CD4-positive, alpha-beta memory T cell (primary cell): Measurements from ENCODE around the gene PSMD14. TPM values are rescaled to one million over a fixed set of nuclear protein-coding genes. Genes with fewer than 3 reads are reported as not detected.
"Not testable (repeated sequence)": the region's sequence is repeated elsewhere in the genome, so short reads cannot be mapped to it uniquely, and the experiment has no call there.

Experiments
- CTCF ChIA-PET: fragments of 350-600 bp; sonication (Branson Sonifier 250); formaldehyde crosslinking; loops from one replicate; lab custom pipeline; 2021; ENCODE audit warnings: inconsistent platforms; ENCODE audit not compliant: partially characterized antibody; lab: Charles Lee
- POLR2A ChIA-PET: fragments of 350-600 bp; sonication (Branson Sonifier 250); formaldehyde crosslinking; loops from one replicate; lab custom pipeline; 2021; ENCODE audit not compliant: partially characterized antibody; lab: Charles Lee
- DNase-seq, 5 donors: peaks; one replicate each; pipeline versions ENCODE4 v3.0.0 to v3.0.0-alpha.2; 2020 to 2022; ENCODE audit warnings: mixed read lengths in 1 of 5
- H3K27ac ChIP-seq: one replicate; pipeline ENCODE4 v1.7.0; 2013; ENCODE audit warnings: low read depth, low read length
- H3K27me3 ChIP-seq: 2 replicates; pipeline ENCODE4 v1.7.0; 2013; ENCODE audit warnings: mild to moderate bottlenecking, low read length, moderate library complexity; ENCODE audit not compliant: insufficient read depth
- H3K36me3 ChIP-seq: 2 replicates; pipeline ENCODE4 v1.7.0; 2013; ENCODE audit warnings: mild to moderate bottlenecking, low read length, moderate library complexity; ENCODE audit not compliant: insufficient read depth
- H3K4me1 ChIP-seq: 2 replicates; pipeline ENCODE4 v1.7.0; 2013; ENCODE audit warnings: mild to moderate bottlenecking, low read length, moderate library complexity; ENCODE audit not compliant: insufficient read depth
- H3K4me3 ChIP-seq, 2 donors: one replicate each; pipeline ENCODE4 v1.7.0; 2013; ENCODE audit warnings: low read length in 2 of 2, mild to moderate bottlenecking in 1 of 2
- H3K9me3 ChIP-seq, 2 donors: one replicate each; pipeline ENCODE4 v1.7.0; 2013; ENCODE audit warnings: low read length in 2 of 2, control low read depth in 1 of 2; ENCODE audit not compliant: control insufficient read depth in 1 of 2
- H3K27ac Mint-ChIP-seq, 7 donors: one replicate each; pipeline ENCODE4 v1.8.0; 2020 to 2021; ENCODE audit warnings: mixed read lengths in 7 of 7, mild to moderate bottlenecking in 6 of 7, inconsistent platforms in 3 of 7, moderate library complexity in 3 of 7
- H3K27me3 Mint-ChIP-seq, 2 donors: one replicate each; pipeline ENCODE4 v1.8.0; 2020 to 2021; ENCODE audit warnings: mixed read lengths in 2 of 2
- H3K36me3 Mint-ChIP-seq, 2 donors: one replicate each; pipeline ENCODE4 v1.8.0; 2020 to 2021; ENCODE audit warnings: mixed read lengths in 2 of 2, inconsistent platforms in 1 of 2, mild to moderate bottlenecking in 1 of 2
- H3K4me1 Mint-ChIP-seq, 4 donors: one replicate each; pipeline ENCODE4 v1.8.0; 2020 to 2021; ENCODE audit warnings: mixed read lengths in 4 of 4, mild to moderate bottlenecking in 1 of 4
- H3K4me3 Mint-ChIP-seq, 8 donors: one replicate each; pipeline ENCODE4 v1.8.0; 2020 to 2021; ENCODE audit warnings: mixed read lengths in 8 of 8, mild to moderate bottlenecking in 7 of 8, moderate library complexity in 6 of 8, inconsistent platforms in 3 of 8
- H3K9me3 Mint-ChIP-seq, 8 donors: one replicate each; pipeline ENCODE4 v1.8.0; 2020 to 2021; ENCODE audit warnings: mixed read lengths in 8 of 8, mild to moderate bottlenecking in 5 of 8, inconsistent platforms in 3 of 8, moderate library complexity in 1 of 8
- intact Hi-C: fragments of 100-400 bp; cut with micrococcal nuclease; formaldehyde crosslinking; loops from one replicate; pipeline ENCODE4 v1.15.1; 2023
- polyA plus RNA-seq, 2 donors: library from polyadenylated mRNA; unstranded; fragments of 300-500 nt; fragmentation: Illumina TruSeq; gene quantifications; one replicate each; pipeline ENCODE4 v1.2.3, GENCODE V29; 2021
- total RNA-seq, 2 experiments: library from RNA; stranded (reverse); gene quantifications; one replicate each; pipeline ENCODE4 v1.2.3, GENCODE V29; 2021

PSMD14 gene
- total and polyA plus RNA-seq, 4 experiments from 2014 or later: 14.1 to 95.4 (median 35.5) TPM

DNA sequence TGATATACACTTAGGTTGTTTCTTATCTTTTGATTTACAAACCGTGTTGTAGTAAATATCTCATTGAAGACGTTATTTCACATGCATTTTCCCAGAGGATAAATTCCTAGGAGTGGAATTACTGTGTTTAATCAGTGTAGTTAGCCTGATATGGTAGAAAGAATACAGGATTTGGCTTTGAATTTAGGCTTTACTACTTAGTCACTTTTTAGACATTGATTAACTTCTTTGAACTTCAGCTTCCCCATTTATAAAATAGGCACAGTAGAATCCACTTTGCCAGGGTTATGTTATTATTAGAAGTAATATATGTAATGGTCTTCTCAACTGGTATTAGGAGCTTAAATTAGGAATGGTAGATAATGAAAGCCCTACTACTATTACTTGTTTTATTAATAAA lies 27.4 kb downstream of the PSMD14 start:
- DNase-seq: no peak

GRCh38 chr2:161337247-161337646 lies 29.0 kb downstream of the PSMD14 start:
- Histone ChIP-seq H3K27me3 (no peaks in the 10 kb centered on the region), H3K36me3 (no peaks in the 10 kb centered on the region), H3K9me3 (no peaks in the 10 kb centered on the region), H3K4me3 (no peak overlapping the region), H3K27ac (no peak overlapping the region), H3K4me1 (no peaks in the 10 kb centered on the region)
- POLR2A ChIA-PET: no interaction called here
- Mint-ChIP-seq H3K9me3 (peaks cover 0 to 5% (median 2%) of the 10 kb centered on the region in 8 donors), H3K4me1 (peaks cover 4 to 12% (median 10%) of the 10 kb centered on the region in 4 donors), H3K36me3 (peaks cover 9 to 28% of the 10 kb centered on the region in 2 donors), H3K4me3 (no peak overlapping the region), H3K27ac (no peak overlapping the region), H3K27me3 (no peaks in the 10 kb centered on the region)
- CTCF ChIA-PET: no interaction called here
- intact Hi-C loops: no loop called here
- no peak for DNase-seq

More for the DNA sequence above, 27.4 kb downstream of the PSMD14 start:
- H3K4me1 ChIP-seq: no peaks in the 10 kb centered on the region
- H3K36me3 ChIP-seq: no peaks in the 10 kb centered on the region
- ChIA-PET POLR2A (no interaction called here), CTCF (no interaction called here)
- H3K4me1 Mint-ChIP-seq: peaks cover 4 to 12% (median 10%) of the 10 kb centered on the region in 4 donors
- intact Hi-C loops: no loop called here
- no peaks in the 10 kb centered on the region for H3K27me3 Mint-ChIP-seq
- no peak overlapping the region for H3K27ac Mint-ChIP-seq
- no peak overlapping the region for H3K27ac ChIP-seq
- no peak overlapping the region for H3K4me3 Mint-ChIP-seq
- H3K27me3 ChIP-seq: no peaks in the 10 kb centered on the region
- no peaks in the 10 kb centered on the region for H3K9me3 ChIP-seq
- H3K36me3 Mint-ChIP-seq: peaks cover 4 to 21% of the 10 kb centered on the region in 2 donors
- no peak overlapping the region for H3K4me3 ChIP-seq
- H3K9me3 Mint-ChIP-seq: peaks cover 0 to 2% (median 0%) of the 10 kb centered on the region in 8 donors

DNA sequence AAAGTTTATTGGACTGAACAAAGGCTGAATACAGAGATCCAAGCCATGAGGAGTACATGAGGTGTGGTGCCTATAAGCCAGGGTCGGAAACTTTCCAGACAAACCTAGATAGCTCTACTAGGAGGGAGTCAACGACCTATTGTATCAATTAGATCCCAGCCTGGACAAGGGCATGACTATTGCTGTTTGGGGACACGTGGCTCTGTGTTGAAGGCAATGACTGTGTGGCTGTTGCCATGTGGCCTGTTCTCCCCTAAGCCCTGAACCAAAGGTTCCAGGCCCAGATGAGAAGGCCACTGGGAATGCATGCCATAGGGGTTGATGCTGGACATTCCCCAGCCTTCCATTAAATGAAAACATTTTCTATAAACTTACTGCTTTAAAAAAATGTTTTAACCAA lies 31.3 kb downstream of the PSMD14 start:
- H3K27me3 Mint-ChIP-seq, DNase-seq, H3K27me3 ChIP-seq, H3K36me3 ChIP-seq, H3K27ac ChIP-seq, intact Hi-C loops, H3K4me3 Mint-ChIP-seq, CTCF ChIA-PET, H3K9me3 ChIP-seq, POLR2A ChIA-PET, H3K4me3 ChIP-seq, H3K4me1 ChIP-seq, H3K27ac Mint-ChIP-seq: not testable (repeated sequence)
- Mint-ChIP-seq H3K36me3 (peaks cover 11 to 35% of the 10 kb centered on the region in 2 donors), H3K9me3 (peaks cover 0 to 11% (median 7%) of the 10 kb centered on the region in 8 donors), H3K4me1 (peaks cover 4 to 11% (median 7%) of the 10 kb centered on the region in 4 donors)

GRCh38 chr2:161340930-161341413 lies 32.7 kb downstream of the PSMD14 start:
- H3K27me3 Mint-ChIP-seq, H3K4me3 Mint-ChIP-seq, H3K27ac ChIP-seq, POLR2A ChIA-PET, intact Hi-C loops, H3K36me3 ChIP-seq, H3K27ac Mint-ChIP-seq, H3K4me1 Mint-ChIP-seq, H3K27me3 ChIP-seq, DNase-seq, H3K4me3 ChIP-seq, H3K9me3 ChIP-seq, H3K4me1 ChIP-seq, CTCF ChIA-PET: not testable (repeated sequence)
- Mint-ChIP-seq H3K36me3 (peaks cover 13 to 38% of the 10 kb centered on the region in 2 donors), H3K9me3 (peaks cover 0 to 11% (median 7%) of the 10 kb centered on the region in 8 donors)

DNA sequence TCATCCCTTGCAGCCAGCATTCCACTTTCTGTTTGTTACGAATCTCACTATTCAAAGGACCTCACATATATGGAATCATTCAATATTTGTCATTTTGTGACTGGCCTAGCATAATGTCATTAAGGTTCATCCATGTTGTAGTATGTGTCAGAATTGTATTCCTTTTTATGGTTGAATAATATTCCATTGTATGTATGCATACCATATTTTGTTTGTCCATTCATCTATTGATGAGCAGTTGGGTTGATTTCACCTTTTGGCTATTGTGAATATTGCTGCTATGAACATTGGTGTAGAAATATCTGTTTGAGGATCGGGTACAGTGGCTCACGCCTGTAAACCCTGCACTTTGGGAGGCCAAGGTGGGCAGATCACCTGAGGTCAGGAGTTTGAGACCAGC lies 35.0 kb downstream of the PSMD14 start:
- Histone ChIP-seq H3K36me3 (no peaks in the 10 kb centered on the region), H3K4me3 (no peak overlapping the region), H3K27ac (no peak overlapping the region), H3K4me1 (no peaks in the 10 kb centered on the region), H3K27me3 (no peaks in the 10 kb centered on the region), H3K9me3 (no peaks in the 10 kb centered on the region)
- H3K4me1 Mint-ChIP-seq: peaks cover 5 to 17% (median 13%) of the 10 kb centered on the region in 4 donors
- ChIA-PET POLR2A (no interaction called here), CTCF (no interaction called here)
- H3K36me3 Mint-ChIP-seq: peaks cover 20 to 44% of the 10 kb centered on the region in 2 donors
- DNase-seq: no peak
- no peaks in the 10 kb centered on the region for H3K27me3 Mint-ChIP-seq
- H3K27ac Mint-ChIP-seq: no peak overlapping the region
- H3K9me3 Mint-ChIP-seq: peaks cover 0 to 11% (median 7%) of the 10 kb centered on the region in 8 donors
- intact Hi-C loops: no loop called here
- H3K4me3 Mint-ChIP-seq: no peak overlapping the region

DNA sequence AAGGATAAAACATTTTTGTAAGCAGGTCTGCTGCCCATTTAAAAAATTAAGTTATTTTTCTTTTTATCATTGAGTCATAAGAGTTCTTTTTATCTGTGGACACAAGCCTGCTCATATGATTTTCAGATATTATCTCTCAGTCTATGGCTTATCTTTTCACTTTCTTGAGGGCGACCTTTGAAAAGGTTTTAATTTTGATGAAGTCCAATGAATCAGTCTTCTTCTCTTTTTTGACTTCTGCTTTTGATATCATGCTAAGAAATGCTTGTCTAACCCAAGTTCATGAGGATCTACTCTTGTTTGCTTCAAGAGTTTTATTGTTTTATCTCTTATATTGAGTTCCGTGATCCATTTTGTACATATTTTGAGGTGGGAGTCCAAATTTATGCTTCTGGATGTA lies 36.5 kb downstream of the PSMD14 start:
- peaks cover 0 to 11% (median 7%) of the 10 kb centered on the region in 8 donors for H3K9me3 Mint-ChIP-seq
- Histone ChIP-seq H3K4me3 (no peak overlapping the region), H3K27me3 (no peaks in the 10 kb centered on the region), H3K36me3 (no peaks in the 10 kb centered on the region), H3K27ac (no peak overlapping the region), H3K4me1 (no peaks in the 10 kb centered on the region), H3K9me3 (no peaks in the 10 kb centered on the region)
- CTCF ChIA-PET: no interaction called here
- DNase-seq: no peak
- no peaks in the 10 kb centered on the region for H3K27me3 Mint-ChIP-seq
- intact Hi-C loops: no loop called here
- no peak overlapping the region for H3K27ac Mint-ChIP-seq
- POLR2A ChIA-PET: no interaction called here
- no peak overlapping the region for H3K4me3 Mint-ChIP-seq
- peaks cover 20 to 37% of the 10 kb centered on the region in 2 donors for H3K36me3 Mint-ChIP-seq
- peaks cover 10 to 20% (median 16%) of the 10 kb centered on the region in 4 donors for H3K4me1 Mint-ChIP-seq

- Mint-ChIP-seq H3K9me3 (no peaks in the 10 kb centered on the region), H3K36me3 (peaks cover 4 to 5% of the 10 kb centered on the region in 2 donors), H3K4me1 (peaks cover 28 to 34% (median 31%) of the 10 kb centered on the region in 4 donors), H3K27ac (no peak overlapping the region), H3K27me3 (no peaks in the 10 kb centered on the region), H3K4me3 (no peak overlapping the region)
- Histone ChIP-seq H3K9me3 (no peaks in the 10 kb centered on the region), H3K36me3 (no peaks in the 10 kb centered on the region), H3K4me1 (no peaks in the 10 kb centered on the region), H3K27me3 (no peaks in the 10 kb centered on the region), H3K4me3 (no peak overlapping the region), H3K27ac (no peak overlapping the region)
- DNase-seq: no peak
- POLR2A ChIA-PET: no interaction called here
- intact Hi-C loops: no loop called here
- CTCF ChIA-PET: no interaction called here
Measured at GRCh38 chr2:161351678-161352077, 43.5 kb downstream of the PSMD14 start.
